Glomerular endothelial cell (primary cell): ENCODE data around the gene BDKRB2. TPM values are rescaled to one million over a fixed set of nuclear protein-coding genes. Genes with fewer than 3 reads are reported as not detected.

Source experiments
- DNase-seq: peaks from one replicate; pipeline ENCODE4 v3.0.0-alpha.2; 2011; ENCODE audit warnings: low read depth, low spot score; ENCODE audit errors: extremely low read depth
- total RNA-seq: library from RNA; depleted of rRNA; stranded (reverse); fragments of >200 nt; gene quantifications from 2 replicates; pipeline ENCODE4 v1.2.3, GENCODE V29; 2015

The BDKRB2 gene
- total RNA-seq, 1 donor from 2014 or later = 4.1 TPM

GRCh38 chr14:96267336-96267735 lies 62.7 kb downstream of the BDKRB2 start:
- no peak for DNase-seq

- DNase-seq = no peak
These were observed 63.3 kb downstream of the BDKRB2 start for GRCh38 chr14:96267916-96268315.

- DNase-seq = no peak
These were observed 64.1 kb downstream of the BDKRB2 start for GRCh38 chr14:96268431-96269358.

- DNase-seq = no peak
These were observed 64.7 kb downstream of the BDKRB2 start for GRCh38 chr14:96269359-96269710.

- no peak for DNase-seq
These were observed 66.2 kb downstream of the BDKRB2 start for GRCh38 chr14:96270565-96271420.

GRCh38 chr14:96271421-96271762 lies 66.8 kb downstream of the BDKRB2 start:
- DNase-seq = no peak

- no peak for DNase-seq
These were observed 68.3 kb downstream of the BDKRB2 start for GRCh38 chr14:96272777-96273473.

GRCh38 chr14:96273629-96274028 lies 69.0 kb downstream of the BDKRB2 start:
- no peak for DNase-seq

GRCh38 chr14:96274122-96274521 lies 69.5 kb downstream of the BDKRB2 start:
- no peak for DNase-seq

GRCh38 chr14:96274543-96274942 lies 69.9 kb downstream of the BDKRB2 start:
- no peak for DNase-seq

- DNase-seq = no peak
These were observed 70.8 kb downstream of the BDKRB2 start for GRCh38 chr14:96275177-96276112.

GRCh38 chr14:96277890-96278289 lies 73.3 kb downstream of the BDKRB2 start:
- DNase-seq = no peak

GRCh38 chr14:96279564-96279963 lies 74.9 kb downstream of the BDKRB2 start:
- no peak for DNase-seq

- no peak for DNase-seq
These were observed 75.5 kb downstream of the BDKRB2 start for GRCh38 chr14:96280104-96280503.

- no peak for DNase-seq
These were observed 76.8 kb downstream of the BDKRB2 start for GRCh38 chr14:96281486-96281885.

- DNase-seq = no peak
These were observed 79.4 kb downstream of the BDKRB2 start for GRCh38 chr14:96284008-96284407.

- DNase-seq = no peak
These were observed 79.8 kb downstream of the BDKRB2 start for GRCh38 chr14:96284430-96284829.

GRCh38 chr14:96285667-96286066 lies 81.0 kb downstream of the BDKRB2 start:
- no peak for DNase-seq

- DNase-seq = no peak
These were observed 81.6 kb downstream of the BDKRB2 start for GRCh38 chr14:96286251-96286650.

GRCh38 chr14:96287856-96288255 lies 83.2 kb downstream of the BDKRB2 start:
- no peak for DNase-seq
